WI38 (cell line): Measurements from ENCODE around the gene ANGPT4.
"Not testable (repeated sequence)": the region's sequence is repeated elsewhere in the genome, so short reads cannot be mapped to it uniquely, and the experiment has no call there.

ENCODE experiments used
- H3K4me3 ChIP-seq: 2 replicates; pipeline ENCODE4 v1.5.1; 2011; ENCODE audit warnings: low read depth, mild to moderate bottlenecking, control low read depth, low read length
- CTCF ChIP-seq: IDR thresholded peaks from 2 replicates; pipeline ENCODE4 v1.5.1; 2012; ENCODE audit warnings: low read depth, mild to moderate bottlenecking, control low read depth, low read length

The ANGPT4 gene

GRCh38 chr20:854601-855000 lies 61.5 kb downstream of the ANGPT4 start:
- no peak for TF ChIP-seq CTCF
- no peak overlapping the region for H3K4me3 ChIP-seq

- no peak overlapping the region for H3K4me3 ChIP-seq
- no peak for TF ChIP-seq CTCF
Observed at GRCh38 chr20:853406-853996, 62.6 kb downstream of the ANGPT4 start.

DNA sequence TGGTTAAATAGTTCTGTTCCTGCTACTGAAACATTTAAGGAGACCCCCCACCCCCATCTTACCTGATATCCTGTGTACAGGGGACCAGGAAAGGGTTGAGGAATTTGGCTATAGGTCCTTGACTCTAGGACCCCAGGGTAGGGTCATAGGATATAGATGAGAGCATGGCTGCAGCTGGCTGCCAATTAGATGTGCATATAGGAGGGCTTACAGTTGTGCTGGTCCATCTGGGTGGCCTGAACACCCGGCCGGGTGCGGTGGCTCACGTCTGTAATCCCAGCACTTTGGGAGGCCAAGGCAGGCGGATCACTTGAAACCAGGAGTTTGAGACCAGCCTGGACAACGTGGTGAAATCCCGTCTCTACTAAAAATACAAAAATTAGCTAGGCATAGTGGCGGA lies 67.4 kb downstream of the ANGPT4 start:
- H3K4me3 ChIP-seq, result not testable (repeated sequence)

DNA sequence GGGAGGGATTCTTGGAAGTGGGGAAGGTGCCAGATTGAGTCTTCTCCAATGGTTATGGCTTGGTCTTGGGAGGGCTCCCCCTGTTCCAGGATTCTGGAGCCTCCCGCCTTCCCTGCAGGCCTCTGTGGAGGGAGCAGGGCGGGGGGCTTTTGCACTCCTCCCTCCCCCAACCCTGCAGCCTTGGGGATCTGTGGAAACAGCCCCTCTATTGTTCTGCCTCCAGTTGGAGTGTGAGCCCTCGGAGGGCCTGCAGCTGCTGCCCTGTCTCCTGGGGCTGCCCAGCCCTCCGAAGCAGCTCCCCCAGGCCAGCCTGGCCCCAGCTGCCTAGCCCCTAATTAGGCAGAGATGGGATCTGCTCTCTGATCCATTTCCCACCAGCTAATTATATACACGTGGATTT lies 67.9 kb downstream of the ANGPT4 start:
- TF ChIP-seq CTCF, result no peak
- H3K4me3 ChIP-seq, result no peak overlapping the region

- H3K4me3 ChIP-seq, result no peak overlapping the region
- TF ChIP-seq CTCF, result no peak
Observed at GRCh38 chr20:846894-847278, 69.2 kb downstream of the ANGPT4 start.

DNA sequence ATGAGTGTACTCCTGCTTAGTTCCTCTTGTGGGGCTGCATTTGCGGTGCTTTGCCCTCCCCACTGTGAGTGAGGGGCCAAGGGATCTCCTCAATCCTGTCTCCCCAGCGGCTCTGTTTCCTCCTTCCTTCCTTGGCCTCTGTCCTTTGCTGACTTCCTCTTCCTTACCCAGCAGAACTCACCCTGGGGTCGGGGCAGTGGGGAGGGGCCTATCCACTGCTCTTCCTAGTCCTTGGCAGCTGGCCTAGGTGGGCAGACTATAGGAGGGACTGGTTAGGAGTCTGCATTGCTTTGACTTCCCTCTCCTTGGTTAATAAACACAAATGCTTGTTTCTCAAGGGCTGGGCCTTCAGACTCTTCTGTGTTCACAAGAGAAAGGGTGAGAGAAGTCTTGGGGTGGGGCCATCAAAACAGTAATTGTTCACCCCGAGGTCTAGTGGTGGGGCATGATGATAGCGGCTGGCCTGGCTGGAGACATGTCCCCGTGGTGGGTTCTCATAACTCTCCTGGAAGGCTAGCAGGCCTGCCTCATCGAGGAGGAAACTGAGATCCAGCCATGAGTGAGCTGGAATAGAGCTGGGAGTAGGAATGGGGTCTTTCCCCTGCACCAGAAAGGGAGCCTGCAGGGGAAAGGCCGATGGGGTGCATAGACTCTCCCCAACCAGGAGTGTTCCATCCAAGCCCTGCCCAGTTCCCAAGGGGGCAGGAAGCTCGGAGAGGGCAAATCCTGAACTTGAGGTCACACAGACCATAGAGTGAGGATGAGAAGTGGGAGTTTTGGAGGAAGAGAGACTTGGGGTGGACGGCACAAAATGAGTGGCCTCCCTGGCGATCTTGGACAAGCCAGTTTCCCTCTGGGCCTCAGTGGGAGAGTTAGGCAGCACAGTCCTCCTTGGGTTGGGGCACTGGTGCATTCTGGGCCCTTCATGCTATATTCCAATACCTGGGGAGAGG lies 69.9 kb downstream of the ANGPT4 start:
- no peak for TF ChIP-seq CTCF
- no peak overlapping the region for H3K4me3 ChIP-seq

- TF ChIP-seq CTCF, result no peak
Observed at GRCh38 chr20:845226-845868, 70.8 kb downstream of the ANGPT4 start.

More at GRCh38 chr20:845226-845868, 70.8 kb downstream of the ANGPT4 start:
- H3K4me3 ChIP-seq, result no peak overlapping the region
